Measurements from ENCODE around the gene MDC1. TPM values are rescaled to one million over a fixed set of nuclear protein-coding genes. Genes with fewer than 3 reads are reported as not detected.

The MDC1 gene
- total and polyA plus RNA-seq, 2 of the 13 experiments (the other 11 are each of a cell fraction or from before 2014, with no cell fraction given) = 8.4 to 14.0 TPM

GRCh38 chr6:30763618-30764489, 46.8 kb upstream of the MDC1 start (continued):
- TF ChIP-seq ZHX2 (IDR thresholded peaks at IDR 0.05; ENCODE audit: low read depth) (no peak; the same call in 1 of the 2 replicates), ZHX2 (CRISPR knock-in tag; IDR thresholded peaks at IDR 0.05; ENCODE audit: borderline replicate concordance) (no peak), REST (IDR thresholded peaks at IDR 0.05; ENCODE audit: borderline replicate concordance in 1 of 2, low read depth in 1 of 2, low read length in 2 of 2) (peak in 1 of 2 experiments; percentile 73; a peak in 2 of 4 replicates), PAWR (CRISPR knock-in tag; IDR thresholded peaks at IDR 0.05; ENCODE audit: borderline replicate concordance) (no peak), SSRP1 (CRISPR knock-in tag; IDR thresholded peaks at IDR 0.05) (peak; percentile 99; the same call in 1 of the 2 replicates), CBFB (CRISPR knock-in tag; IDR thresholded peaks at IDR 0.05) (peak; percentile 41; the same call in 1 of the 2 replicates), ZNF407 (CRISPR knock-in tag; IDR thresholded peaks at IDR 0.05; ENCODE audit: not compliant biosample characterization) (no peak), ZNF12 (CRISPR knock-in tag; IDR thresholded peaks at IDR 0.05) (no peak; the same call in 1 of the 2 replicates), ZNF558 (CRISPR knock-in tag; IDR thresholded peaks at IDR 0.05; ENCODE audit: borderline replicate concordance) (peak; percentile 76; the same call in 1 of the 2 replicates)

Measured in HepG2 (cell line).